ENCODE results near the gene MSL3B.

- TF ChIP-seq POLR2A (IDR thresholded peaks at IDR 0.05) (no peak), CTCF (IDR thresholded peaks at IDR 0.05) (no peak)
Measured at GRCh38 chr2:233847248-233847898, 20.8 kb downstream of the MSL3B start.

Data from Peyer's patch (tissue), 4 donors.